LoVo (cell line): ENCODE data around the gene ATP6V1F.
A peak's percentile ranks its signal among the peaks of the same experiment; 100 is the strongest.

Source experiments
- DNase-seq: peaks from one replicate; pipeline ENCODE4 v3.0.0-alpha.2; 2016; ENCODE audit warnings: low spot score

ATP6V1F gene

DNA sequence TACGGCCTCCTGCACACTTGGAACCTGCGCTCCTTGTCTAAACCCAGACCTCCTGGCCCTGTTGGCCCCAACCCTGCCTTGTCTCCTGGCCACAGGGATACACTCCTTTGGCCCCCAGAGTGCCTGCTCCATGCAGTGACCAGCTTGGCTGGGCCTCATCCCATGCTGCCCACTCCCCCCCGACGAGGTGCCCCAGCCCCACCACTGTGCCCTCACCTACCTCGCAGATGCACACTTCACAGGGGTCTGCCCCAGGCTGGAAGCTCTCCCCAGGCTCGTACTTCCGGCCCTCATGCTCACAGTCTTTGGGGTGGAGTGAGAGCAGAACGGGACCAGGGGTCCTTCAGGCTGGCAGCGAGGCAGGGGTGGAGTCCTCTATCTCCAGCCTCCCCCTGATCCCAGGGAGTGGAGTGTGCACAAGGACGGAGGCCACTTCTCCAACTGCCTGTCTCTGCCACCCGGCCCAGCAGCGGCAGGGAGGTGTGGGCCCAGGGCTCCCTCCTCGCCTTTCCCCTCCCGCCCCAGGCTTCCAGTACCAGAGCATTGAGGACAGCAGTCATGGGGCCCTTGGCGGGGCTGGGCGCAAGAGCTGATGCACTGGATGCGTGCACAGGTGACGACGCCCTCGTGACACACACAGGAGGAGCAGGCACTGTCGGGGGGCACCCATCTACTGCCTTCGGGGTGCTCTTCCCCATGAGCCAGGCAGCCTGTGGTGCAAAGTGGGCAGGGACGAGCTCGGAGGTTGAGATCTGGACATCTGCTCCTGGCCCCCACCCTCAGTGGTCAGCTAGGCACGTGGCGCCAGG is 22.1 kb downstream of the ATP6V1F start:
- DNase-seq: no peak

DNA sequence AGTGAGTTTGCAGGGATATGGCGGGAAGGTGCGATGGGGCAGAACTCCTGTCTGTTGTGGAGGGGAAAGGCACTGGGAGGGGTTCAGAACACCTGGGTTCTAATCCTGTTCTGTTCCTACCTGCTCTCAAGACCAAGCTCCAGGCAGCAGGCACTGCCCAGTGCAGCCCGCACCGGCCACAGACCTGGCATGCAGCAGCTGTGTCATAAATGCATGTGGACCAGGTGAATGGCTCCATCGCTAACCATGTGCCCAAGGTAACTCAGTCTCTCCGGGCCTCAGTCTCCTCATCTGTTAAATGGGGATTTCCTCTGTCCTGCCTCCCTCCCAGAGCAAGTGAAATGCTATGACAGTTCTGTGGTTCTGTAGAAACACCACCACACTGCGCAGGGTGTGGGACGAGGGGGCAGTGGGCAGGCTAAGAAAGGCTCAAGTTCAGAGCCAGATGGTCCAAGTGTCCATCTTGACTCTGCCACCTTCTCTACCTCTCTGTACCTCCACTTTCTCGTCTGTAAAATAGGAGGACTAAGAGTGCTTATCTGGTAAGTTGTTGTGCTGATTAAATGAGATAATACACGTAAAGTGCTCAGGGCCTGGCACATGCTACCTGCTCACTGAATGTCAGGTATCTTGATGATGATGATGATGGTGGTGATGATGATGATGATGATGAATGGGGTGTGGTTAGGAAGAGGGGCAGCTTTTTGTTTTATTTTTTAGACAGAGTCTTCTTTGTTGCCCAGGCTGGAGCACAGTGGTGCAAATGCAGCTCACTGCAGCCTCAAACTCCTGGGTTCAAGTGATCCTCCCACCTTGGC is 22.9 kb downstream of the ATP6V1F start:
- no peak for DNase-seq

DNA sequence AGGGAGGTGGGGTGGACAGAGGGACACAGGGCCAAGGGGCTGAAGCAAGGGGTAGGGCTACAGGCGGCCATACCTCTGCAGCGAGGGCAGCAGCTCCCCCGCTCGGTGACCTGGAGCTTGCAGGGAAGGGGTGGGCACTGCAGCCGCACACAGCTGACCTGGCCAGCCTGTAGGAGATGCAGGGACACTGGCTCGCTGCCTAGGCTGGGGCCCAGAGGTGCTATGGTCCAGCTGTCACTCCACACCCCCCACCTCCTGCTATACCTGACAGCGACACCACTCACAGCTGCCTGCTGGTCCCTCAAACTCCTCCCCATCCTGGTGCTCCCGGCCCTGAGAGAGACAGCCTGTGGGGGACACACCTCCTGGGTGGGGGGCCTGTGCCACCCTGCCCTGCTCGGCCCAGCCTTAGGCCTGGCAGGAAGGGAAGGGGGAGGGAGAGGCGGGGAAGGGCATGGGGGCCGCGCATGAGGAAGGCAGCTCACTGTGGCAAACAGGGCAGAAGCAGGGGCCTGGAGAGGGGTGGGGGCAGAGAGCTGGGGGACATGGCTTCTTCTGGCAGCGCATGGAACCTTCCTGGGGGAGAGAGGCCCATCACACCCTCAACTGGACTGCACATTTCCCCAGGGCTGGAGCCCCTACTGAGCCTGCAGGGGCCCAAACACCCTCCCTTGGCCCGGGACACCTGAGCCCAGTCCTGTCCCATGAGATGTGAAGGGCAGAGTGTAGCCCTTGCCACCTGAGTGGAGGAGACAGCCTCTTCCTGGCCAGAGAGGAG is 23.9 kb downstream of the ATP6V1F start:
- DNase-seq: no peak

DNA sequence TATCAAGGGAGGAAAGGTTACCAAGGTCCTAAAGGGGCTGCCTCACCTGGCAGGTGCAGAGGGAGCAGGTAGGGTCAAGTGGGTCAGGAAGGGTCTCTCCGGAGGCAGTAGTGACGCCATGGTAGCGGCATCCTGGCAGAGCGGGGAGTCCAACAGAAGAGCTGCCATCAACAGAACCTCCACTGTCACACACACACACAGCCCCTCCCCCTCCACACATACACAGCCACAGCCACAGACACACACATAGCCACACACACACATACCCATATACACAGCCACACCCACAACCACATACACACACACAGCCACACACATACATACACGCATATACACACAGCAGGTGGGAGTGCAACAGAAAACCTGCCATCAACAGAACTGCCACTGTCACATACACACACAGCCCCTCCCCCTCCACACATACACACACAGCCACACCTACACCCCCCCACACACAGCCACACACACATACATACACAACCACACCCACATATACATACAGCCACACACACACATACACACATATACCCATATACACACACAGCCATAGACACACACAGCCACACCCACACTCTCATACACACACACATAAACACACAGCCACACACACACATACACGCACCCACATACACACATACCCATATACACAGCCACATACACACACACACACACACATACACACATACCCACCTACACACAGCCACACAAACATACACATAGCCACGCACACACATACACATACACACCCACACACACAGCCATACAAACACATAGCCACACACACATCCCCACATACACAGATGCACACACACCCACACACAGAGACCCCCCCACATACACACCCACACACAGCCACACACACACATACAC is 24.7 kb downstream of the ATP6V1F start:
- DNase-seq: no peak

DNA sequence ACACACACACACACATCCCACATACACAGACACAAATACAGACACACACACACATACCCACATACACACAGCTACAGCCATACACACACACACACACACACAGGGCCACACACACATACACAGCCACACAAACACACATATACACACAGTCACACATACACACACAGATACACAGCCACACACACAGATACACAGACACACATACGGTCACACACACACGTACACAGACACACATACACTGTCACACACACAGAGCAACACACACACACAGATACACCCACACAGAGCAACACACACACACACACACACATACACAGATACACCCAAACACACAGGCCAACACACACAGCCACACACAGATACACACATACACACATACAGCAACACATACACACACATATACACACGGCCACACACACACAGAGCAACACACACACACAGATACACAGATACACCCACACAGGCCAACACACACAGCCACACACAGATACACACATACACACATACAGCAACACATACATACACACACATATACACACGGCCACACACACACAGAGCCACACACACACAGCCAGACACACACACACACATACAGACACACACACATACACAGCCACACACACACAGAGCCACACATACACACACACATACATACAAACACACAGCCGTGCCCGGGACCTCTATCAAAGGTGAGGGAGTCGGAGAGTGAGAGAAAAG is 25.5 kb downstream of the ATP6V1F start:
- no peak for DNase-seq

DNA sequence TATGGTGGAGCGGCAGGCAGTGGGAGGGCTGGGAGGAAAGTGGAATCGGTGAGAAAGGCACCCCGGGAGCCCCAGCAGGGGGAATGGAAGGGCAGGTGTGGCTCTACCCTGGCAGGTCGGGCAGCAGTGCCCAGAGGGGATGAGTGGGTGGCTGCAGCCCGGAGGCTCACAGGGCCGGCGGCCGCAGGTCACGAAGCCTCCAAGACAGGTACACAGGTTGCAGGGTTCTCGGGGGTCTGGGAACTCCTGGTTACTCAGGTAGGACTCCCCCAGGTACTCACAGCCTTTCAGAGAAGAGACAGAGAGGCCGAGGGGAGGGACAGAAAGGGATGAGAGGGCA is 26.1 kb downstream of the ATP6V1F start:
- no peak for DNase-seq

DNA sequence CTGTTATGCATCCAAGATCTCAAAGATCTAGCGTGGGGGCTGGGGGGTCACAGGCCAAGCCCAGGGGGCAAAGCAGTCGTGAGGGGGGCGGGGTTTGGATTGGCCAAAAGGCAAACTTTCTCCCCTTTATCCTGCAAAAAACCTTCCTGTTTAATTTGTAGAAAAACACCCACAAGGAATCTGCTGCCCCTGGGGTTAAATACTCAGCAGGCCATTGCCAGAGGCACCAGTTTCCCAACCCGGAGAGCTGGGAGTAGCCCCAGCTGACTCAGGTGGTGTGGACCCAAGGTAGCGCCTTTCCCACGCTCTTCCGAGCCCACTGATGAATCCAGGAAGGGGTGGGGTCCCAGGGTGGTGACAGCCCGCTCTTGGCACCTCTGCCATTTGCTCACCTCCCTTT is 26.5 kb downstream of the ATP6V1F start:
- no peak for DNase-seq

DNA sequence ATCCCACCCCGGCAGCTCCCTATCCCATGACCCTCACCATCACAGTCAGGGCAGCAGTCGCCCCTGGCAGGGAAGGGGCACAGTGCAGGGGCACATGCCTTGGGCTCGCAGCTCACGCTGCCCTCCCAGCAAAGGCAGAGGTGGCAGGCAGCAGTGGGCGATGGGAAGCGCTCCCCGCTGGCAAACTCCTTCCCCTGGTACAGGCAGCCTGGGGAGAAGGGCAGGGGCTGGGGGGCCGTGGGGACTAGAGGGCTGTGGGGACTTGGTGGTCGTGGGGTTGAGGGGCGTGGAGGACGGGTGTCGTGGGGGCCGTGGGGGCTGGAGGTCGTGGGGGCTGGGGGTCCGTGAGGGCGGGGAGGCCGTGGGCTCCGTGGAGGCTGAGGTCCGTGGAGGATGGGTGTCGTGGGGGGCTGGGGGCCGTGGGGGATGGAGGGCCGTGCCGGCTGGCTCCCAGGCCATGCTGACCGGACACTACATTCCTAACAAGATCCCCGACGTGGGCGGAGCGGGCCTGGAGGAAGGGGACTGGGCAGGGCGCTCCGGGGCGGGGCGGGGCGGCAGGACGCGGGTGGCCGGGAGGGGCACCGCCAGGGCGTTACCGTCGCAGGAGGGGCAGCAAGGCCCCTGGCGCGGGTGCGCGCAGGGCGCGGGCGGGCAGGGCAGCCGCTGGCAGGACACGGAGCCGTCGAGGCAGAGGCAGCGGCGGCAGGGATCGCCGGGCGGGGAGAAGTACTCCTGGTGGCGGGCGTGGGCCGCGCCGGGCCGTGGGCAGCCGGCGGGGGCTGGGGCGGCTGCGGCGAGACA is 27.9 kb downstream of the ATP6V1F start:
- DNase-seq: peak; percentile 62

DNA sequence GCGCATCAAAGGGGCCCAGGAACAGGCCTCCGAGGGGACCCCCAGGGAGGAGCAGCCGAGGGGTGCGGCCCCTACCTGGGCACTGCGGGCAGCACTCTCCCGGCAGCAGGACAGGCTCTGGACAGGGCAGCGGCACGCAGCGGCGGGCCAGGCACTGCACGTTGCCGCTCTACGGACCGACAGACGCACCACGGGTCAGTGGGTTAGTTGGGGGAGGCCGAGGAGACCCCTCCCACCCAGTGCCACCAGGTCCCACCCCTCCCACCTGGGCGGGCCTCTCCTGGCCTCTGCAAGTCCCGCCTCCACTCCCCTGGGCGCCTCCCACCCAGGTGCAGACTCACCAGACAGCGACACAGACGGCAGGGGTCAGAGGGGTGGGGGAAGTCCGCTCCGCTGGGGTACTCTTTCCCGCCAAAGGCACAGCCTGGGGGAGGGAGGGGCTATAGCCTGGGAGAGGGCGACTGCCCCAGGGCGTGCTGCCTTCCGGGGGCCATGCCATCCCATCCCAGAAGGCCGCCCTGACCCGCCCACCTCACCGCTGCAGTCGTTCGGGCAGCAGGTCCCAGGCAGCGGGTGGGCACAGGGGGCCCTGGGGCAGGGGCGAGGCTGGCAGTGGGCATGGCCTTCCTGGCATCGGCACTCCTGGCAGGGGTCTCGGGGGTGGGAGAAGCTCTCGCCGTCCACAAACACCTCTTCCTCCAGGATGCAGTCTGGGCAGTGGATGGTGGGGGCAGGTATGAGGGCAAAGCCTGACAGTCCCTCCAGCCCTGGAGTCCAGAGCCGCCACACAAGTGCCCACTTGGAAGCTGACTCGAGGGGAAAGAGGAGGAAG is 28.7 kb downstream of the ATP6V1F start:
- no peak for DNase-seq

DNA sequence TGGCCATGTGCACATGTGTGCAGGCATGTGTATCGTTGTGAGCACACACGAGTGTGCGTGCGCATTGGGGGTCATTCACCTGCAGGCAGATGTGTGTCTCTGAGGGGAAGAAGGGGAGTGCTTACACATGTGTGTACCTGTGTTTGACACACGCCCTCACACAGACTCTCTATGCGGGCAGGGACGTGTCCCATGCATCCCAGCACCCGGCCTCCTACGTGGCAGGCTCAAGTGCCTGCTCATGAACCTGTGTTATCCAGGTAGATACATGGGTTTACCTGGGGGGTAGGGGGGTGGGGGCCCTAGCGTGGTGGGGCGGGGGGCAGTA is 29.2 kb downstream of the ATP6V1F start:
- no peak for DNase-seq

DNA sequence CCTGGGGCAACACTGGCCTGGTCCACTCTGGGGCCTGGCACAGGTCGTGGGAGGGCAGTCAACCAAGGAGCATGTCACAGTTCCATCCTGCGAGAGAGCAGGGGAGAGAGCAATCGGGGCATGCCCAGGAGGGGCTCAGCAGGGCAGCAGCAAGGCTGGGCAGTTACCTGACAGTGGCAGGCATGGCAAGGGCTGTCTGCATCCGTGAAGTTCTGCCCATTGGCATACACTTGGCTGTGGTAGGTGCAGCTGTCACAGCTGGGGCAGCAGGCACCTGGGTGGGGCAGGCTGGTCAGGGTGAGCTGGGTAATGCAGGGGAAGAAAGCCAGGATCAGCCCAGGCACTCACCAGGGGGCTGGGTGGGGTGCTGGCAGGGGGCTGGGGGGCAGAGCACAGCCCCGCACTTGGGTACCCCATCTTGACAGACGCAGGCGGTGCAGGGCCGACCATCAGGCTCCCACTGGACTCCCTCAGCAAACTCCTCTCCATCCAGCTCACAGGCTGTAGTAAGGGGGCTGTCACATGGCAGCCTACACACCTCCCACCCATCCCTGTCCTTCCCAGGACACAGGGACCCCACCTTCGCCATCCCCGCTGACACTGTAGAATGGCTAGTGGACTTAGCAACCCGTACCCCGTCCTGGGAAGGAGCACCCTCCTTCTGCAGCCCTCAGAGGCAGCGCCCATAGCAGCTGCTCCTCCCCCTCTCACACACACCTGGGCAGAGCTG is 30.0 kb downstream of the ATP6V1F start:
- no peak for DNase-seq

DNA sequence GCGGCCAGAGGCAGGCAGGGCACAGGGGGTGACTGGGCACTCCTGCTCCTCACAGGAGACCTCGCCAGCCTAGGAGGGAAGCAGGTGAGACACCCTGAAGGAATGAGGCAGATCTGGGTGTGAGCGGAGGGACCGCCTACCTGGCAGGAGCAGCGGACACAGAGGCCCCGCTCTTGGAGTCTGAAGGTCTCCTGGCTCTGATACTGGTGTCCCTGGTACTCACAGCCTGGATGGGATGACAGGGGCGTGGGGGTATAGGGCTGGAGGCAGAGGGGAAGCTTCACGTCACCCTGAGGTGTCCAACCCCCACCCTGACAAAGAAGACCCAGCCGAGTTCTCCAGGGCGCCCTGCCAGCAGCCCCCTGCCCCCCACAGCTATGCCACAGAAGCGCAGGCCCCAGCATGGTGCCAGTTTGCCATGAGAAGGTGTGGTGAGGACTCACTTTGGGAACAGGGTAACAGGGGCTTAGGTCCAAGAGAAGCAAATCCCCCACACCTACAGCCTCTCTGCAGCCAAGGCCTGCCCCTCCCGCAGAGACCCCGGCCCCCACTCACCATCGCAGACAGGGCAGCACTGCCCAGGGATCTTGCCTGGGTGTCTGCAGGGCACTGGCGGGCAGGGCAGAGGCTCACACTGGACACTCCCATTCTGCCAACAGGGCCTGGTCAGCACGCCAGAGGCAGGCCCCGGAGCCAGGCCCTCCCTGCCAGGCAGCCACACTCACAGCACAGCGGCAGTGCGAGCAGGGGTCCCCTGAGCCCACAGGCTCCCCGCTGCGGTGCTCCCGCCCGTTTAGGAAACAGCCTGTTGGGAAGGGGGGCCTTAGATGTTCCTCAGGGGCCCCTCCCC is 30.8 kb downstream of the ATP6V1F start:
- peak; percentile 79 for DNase-seq

DNA sequence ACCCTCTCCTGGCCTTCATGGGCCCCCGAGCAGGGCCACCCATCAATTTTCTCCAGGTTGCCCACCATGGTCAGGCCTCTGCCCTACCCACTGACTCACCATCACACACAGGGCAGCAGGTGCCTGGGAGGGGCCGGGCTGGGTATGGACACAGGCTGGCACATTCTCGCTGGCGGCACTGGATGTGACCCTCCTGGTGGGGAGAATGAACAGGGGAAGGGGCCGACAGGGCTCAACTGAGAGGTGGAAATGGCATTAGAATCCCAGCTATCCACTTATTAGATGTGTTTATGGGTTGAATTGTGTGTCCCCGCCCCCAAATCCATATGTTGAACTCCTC is 31.4 kb downstream of the ATP6V1F start:
- DNase-seq: no peak

DNA sequence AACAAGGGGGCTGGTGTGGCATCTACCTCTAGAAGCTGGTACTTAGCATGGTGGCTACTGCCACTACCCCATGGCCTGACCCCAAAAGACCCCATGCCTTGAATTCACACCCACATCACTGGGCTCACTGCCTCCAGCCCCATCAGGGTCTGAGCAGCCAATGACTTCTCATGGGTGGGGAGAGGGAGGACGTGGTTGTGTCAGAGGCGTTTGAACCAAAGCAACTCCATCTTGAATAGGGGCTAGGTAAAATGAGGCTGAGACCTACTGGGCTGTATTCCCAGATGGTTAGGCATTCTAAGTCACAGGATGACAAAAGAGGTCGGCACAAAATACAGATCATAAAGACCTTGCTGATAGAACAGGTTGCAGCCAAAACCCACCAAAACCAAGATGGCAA is 32.7 kb downstream of the ATP6V1F start:
- DNase-seq: no peak

DNA sequence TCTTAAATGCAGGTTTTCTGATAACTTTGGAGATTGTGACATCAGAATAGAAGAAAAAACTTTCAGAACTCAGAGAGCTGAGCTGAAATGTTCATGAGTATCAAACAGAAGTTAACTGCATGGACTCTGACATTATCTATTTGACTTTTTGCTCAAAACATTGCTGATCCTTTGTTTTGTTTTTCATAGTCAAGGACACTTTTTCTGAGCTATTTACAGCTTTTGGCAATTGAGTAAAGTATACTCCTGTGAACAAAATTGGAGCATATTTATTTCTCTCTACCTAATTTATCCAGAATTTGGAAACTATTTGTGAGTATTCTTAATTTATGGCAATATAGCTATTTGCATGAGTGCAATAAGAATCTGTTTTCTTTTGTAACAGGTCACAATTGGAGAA is 36.7 kb downstream of the ATP6V1F start:
- DNase-seq: no peak

DNA sequence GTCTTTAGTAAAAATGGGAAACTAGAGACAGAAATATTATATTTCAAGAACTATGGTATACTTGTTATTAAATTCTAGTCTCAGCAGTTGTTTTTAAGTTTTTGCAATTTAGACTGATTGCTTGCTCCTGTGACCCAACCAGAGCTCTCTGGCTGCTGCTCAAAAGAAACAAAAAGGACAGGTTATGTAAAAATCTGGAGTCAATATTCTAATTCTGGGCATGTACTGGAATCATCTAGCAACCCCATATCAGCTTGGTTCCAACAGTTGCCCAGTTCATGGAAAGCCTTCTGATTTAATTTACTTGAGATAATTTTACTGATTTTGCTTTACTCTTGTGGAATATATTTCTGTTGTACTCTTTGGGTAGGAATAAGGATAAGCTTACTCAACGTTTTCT is 37.6 kb downstream of the ATP6V1F start:
- DNase-seq: no peak

DNA sequence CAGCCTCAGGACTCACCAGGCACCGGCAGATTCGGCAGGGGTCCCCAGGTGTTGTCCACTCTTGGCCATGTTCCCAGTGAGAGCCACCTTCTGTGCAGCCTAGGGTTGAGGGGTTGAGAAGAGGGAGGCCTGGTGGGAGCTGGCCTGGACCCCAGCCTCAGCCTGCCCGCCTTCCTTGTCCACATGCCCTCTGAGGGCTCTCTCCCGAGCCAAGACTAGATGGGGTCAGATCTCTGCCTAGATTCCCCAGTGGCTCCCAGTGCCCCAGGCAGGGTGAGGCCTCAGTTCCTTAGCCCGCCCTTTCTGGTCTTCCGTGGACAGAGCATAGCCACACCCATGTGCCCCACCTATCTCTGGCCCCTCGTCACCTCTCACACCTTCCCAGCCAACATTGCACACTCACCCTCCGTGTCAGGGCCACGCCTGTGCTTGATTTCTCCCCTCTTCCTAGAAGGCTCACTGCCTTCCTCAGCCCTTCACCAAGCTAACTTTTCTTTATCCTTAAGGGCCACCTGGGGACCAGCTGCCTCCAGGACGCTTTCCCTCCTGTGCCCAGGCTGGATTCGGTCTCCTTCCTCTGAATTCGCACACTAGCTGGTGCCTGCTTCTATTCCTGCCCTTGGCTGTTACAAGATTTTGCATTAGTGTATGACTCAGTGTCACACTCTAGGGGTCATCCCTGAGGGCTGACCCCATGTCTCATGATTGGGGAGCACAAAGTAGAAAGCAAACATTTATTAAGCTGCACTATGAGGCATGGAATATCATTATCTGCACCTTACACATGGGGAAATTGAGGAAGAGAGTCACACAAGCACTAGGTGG is 40.3 kb downstream of the ATP6V1F start:
- DNase-seq: peak; percentile 68
